Right renal pelvis (tissue), 4 donors: ENCODE measurements around the gene RNF130. TPM values are rescaled to one million over a fixed set of nuclear protein-coding genes. Genes with fewer than 3 reads are reported as not detected.
"Not testable (repeated sequence)": the region's sequence is repeated elsewhere in the genome, so short reads cannot be mapped to it uniquely, and the experiment has no call there.

Experiments used
- DNase-seq, 4 donors: peaks; one replicate each; pipeline ENCODE4 v3.0.0-alpha.2; 2013; ENCODE audit warnings: low read depth in 4 of 4, low spot score in 3 of 4, missing footprints in 1 of 4
- polyA plus RNA-seq, 4 donors: library from polyadenylated mRNA; unstranded; fragments of 120-200 nt; gene quantifications; one replicate each; pipeline ENCODE4 v1.2.1, GENCODE V29; 2013; ENCODE audit not compliant: insufficient read length in 4 of 4

RNF130 gene
- polyA plus RNA-seq, 4 donors, result 66.1 to 81.4 (median 80.3) TPM

GRCh38 chr5:180027459-180028089 lies 44.0 kb downstream of the RNF130 start:
- DNase-seq, result no peak

GRCh38 chr5:180026734-180027458 lies 44.7 kb downstream of the RNF130 start:
- DNase-seq, result no peak

- DNase-seq, result no peak
Measured at GRCh38 chr5:180026320-180026719, 45.2 kb downstream of the RNF130 start.

GRCh38 chr5:180021900-180022299 lies 49.7 kb downstream of the RNF130 start:
- DNase-seq, result no peak

GRCh38 chr5:180020176-180020575 lies 51.4 kb downstream of the RNF130 start:
- no peak for DNase-seq

- no peak for DNase-seq
Measured at GRCh38 chr5:180018347-180019060, 53.1 kb downstream of the RNF130 start.

- DNase-seq, result not testable (repeated sequence)
Measured at GRCh38 chr5:180015523-180015922, 56.0 kb downstream of the RNF130 start.

- DNase-seq, result no peak
Measured at GRCh38 chr5:180013678-180014077, 57.9 kb downstream of the RNF130 start.

- no peak for DNase-seq
Measured at GRCh38 chr5:180012316-180012715, 59.2 kb downstream of the RNF130 start.

- no peak for DNase-seq
Measured at GRCh38 chr5:180010636-180011035, 60.9 kb downstream of the RNF130 start.

GRCh38 chr5:180009581-180009980 lies 62.0 kb downstream of the RNF130 start:
- no peak for DNase-seq

- DNase-seq, result no peak
Measured at GRCh38 chr5:180008433-180008832, 63.1 kb downstream of the RNF130 start.

GRCh38 chr5:180007582-180007981 lies 64.0 kb downstream of the RNF130 start:
- no peak for DNase-seq

- no peak for DNase-seq
Measured at GRCh38 chr5:180006141-180006540, 65.4 kb downstream of the RNF130 start.

- DNase-seq, result no peak
Measured at GRCh38 chr5:180003127-180003526, 68.4 kb downstream of the RNF130 start.

GRCh38 chr5:180001742-180002141 lies 69.8 kb downstream of the RNF130 start:
- no peak for DNase-seq

GRCh38 chr5:180001136-180001535 lies 70.4 kb downstream of the RNF130 start:
- no peak for DNase-seq

- no peak for DNase-seq
Measured at GRCh38 chr5:179998485-179998884, 73.1 kb downstream of the RNF130 start.

GRCh38 chr5:179994583-179995323 lies 76.8 kb downstream of the RNF130 start:
- no peak for DNase-seq

GRCh38 chr5:179992855-179993254 lies 78.7 kb downstream of the RNF130 start:
- DNase-seq, result not testable (repeated sequence)

- no peak for DNase-seq
Measured at GRCh38 chr5:179991106-179991505, 80.5 kb downstream of the RNF130 start.
